HG02973 (cell line): ENCODE data around the gene STAP1.
"Not testable (repeated sequence)": the region's sequence is repeated elsewhere in the genome, so short reads cannot be mapped to it uniquely, and the experiment has no call there.

ENCODE experiments used
- ATAC-seq: cut with Tn5 transposase; IDR thresholded peaks from one replicate; pipeline ENCODE4 v1.9.1; 2021; ENCODE audit warnings: moderate library complexity; ENCODE audit not compliant: unreplicated experiment

STAP1 gene

GRCh38 chr4:67614186-67614585, 55.7 kb downstream of the STAP1 start:
- no peak for ATAC-seq

GRCh38 chr4:67615119-67615518, 56.6 kb downstream of the STAP1 start:
- ATAC-seq: no peak

- no peak for ATAC-seq
Observed at GRCh38 chr4:67616478-67616877, 58.0 kb downstream of the STAP1 start.

- ATAC-seq: no peak
Observed at GRCh38 chr4:67624939-67625338, 66.4 kb downstream of the STAP1 start.

GRCh38 chr4:67632492-67632891, 74.0 kb downstream of the STAP1 start:
- no peak for ATAC-seq

- ATAC-seq: no peak
Observed at GRCh38 chr4:67634741-67635140, 76.2 kb downstream of the STAP1 start.

GRCh38 chr4:67635331-67635730, 76.8 kb downstream of the STAP1 start:
- no peak for ATAC-seq

GRCh38 chr4:67636978-67637377, 78.5 kb downstream of the STAP1 start:
- not testable (repeated sequence) for ATAC-seq

GRCh38 chr4:67638136-67638535, 79.6 kb downstream of the STAP1 start:
- ATAC-seq: no peak

GRCh38 chr4:67651536-67651935, 93.0 kb downstream of the STAP1 start:
- ATAC-seq: no peak
